K562 (cell line): ENCODE measurements around the gene HOXB7. TPM values are rescaled to one million over a fixed set of nuclear protein-coding genes. Genes with fewer than 3 reads are reported as not detected.

Experiments used
- ARID1B ChIP-seq: fragments of 450-650 bp; IDR thresholded peaks from 2 replicates; pipeline ENCODE4 v1.6.1; 2016; ENCODE audit warnings: antibody characterized with exemption, mild to moderate bottlenecking, inconsistent platforms
- ARNT ChIP-seq, 2 experiments: fragments of 450-650 bp; IDR thresholded peaks; 2 replicates each; pipeline ENCODE4 v1.6.1; 2016; ENCODE audit warnings: mild to moderate bottlenecking in 1 of 2
- ATF4 ChIP-seq: fragments of 450-650 bp; formaldehyde crosslinking; IDR thresholded peaks from 2 replicates; pipeline ENCODE4 v1.4.0; 2022; ENCODE audit warnings: mild to moderate bottlenecking, moderate library complexity
- CBFA2T2 ChIP-seq: fragments of 450-650 bp; conservative IDR thresholded peaks from 2 replicates; pipeline ENCODE4 v1.6.1; 2017; ENCODE audit warnings: mild to moderate bottlenecking
- CC2D1A ChIP-seq: fragments of 450-650 bp; IDR thresholded peaks from 2 replicates; pipeline ENCODE4 v1.6.1; 2017; ENCODE audit warnings: mild to moderate bottlenecking
- CCNT2 ChIP-seq: IDR thresholded peaks from 2 replicates; pipeline ENCODE4 v1.6.1; 2011; ENCODE audit warnings: borderline replicate concordance, low read depth, mild to moderate bottlenecking, moderate library complexity, mixed read lengths, low read length; ENCODE audit not compliant: insufficient read length; ENCODE audit errors: extremely low read depth
- CREB5 ChIP-seq: fragments of 250-450 bp; sonication (Bioruptor Pico); IDR thresholded peaks from 2 replicates; pipeline ENCODE4 v1.5.0; 2020; ENCODE audit warnings: mild to moderate bottlenecking
- HDAC3 ChIP-seq: fragments of 450-650 bp; IDR thresholded peaks from 2 replicates; pipeline ENCODE4 v1.6.1; 2018; ENCODE audit warnings: borderline replicate concordance, mild to moderate bottlenecking, moderate library complexity; ENCODE audit not compliant: partially characterized antibody
- JUND ChIP-seq, 2 experiments: IDR thresholded peaks; 2 replicates in 1 of 2; 3 replicates in 1 of 2; pipeline ENCODE4 v1.6.1; 2011; ENCODE audit warnings: borderline replicate concordance in 2 of 2, low read depth in 2 of 2, low read length in 2 of 2, improper control_type of control experiment in 1 of 2, missing biosample characterization in 1 of 2, missing genetic modification characterization in 1 of 2, missing genetic modification reagents in 1 of 2
- MEF2D ChIP-seq: conservative IDR thresholded peaks from 2 replicates; pipeline ENCODE4 v1.6.1; 2016; ENCODE audit warnings: low read depth, missing genetic modification characterization, missing compliant biosample characterization
- MTA2 ChIP-seq: fragments of 450-650 bp; IDR thresholded peaks from 2 replicates; pipeline ENCODE4 v1.6.1; 2016; ENCODE audit warnings: low read depth
- MTF1 ChIP-seq: fragments of 250-450 bp; sonication (Bioruptor Pico); IDR thresholded peaks from 2 replicates; pipeline ENCODE4 v1.9.0; 2021; ENCODE audit warnings: moderate library complexity, mild to moderate bottlenecking, inconsistent platforms, borderline replicate concordance
- PHTF2 ChIP-seq: fragments of 250-450 bp; sonication (Bioruptor Pico); IDR thresholded peaks from 2 replicates; pipeline ENCODE4 v1.5.0; 2021; ENCODE audit warnings: mild to moderate bottlenecking
- RBM15 ChIP-seq: fragments of 200-400 bp; formaldehyde crosslinking; IDR thresholded peaks from 2 replicates; pipeline ENCODE4 v1.6.1; 2018; ENCODE audit warnings: mild to moderate bottlenecking, low read length, moderate library complexity; ENCODE audit not compliant: insufficient read depth
- RNF2 ChIP-seq: sonication (generic); IDR thresholded peaks from 2 replicates; pipeline ENCODE4 v1.6.1; 2016
- SMARCE1 ChIP-seq: fragments of 450-650 bp; IDR thresholded peaks from 2 replicates; pipeline ENCODE4 v1.7.1; 2016; ENCODE audit warnings: mild to moderate bottlenecking
- SRSF1 ChIP-seq: fragments of 200-400 bp; formaldehyde crosslinking; IDR thresholded peaks from 2 replicates; pipeline ENCODE4 v1.6.1; 2017; ENCODE audit warnings: mild to moderate bottlenecking, low read depth, low read length, moderate library complexity
- TEAD1 ChIP-seq, 2 experiments: fragments of 450-650 bp in 1 of 2; sonication (generic) in 1 of 2; formaldehyde crosslinking; IDR thresholded peaks; 2 replicates each; pipeline versions ENCODE4 v1.4.0 to v1.8.0; 2020 to 2022; ENCODE audit warnings: mild to moderate bottlenecking in 2 of 2, missing genetic modification reagents in 1 of 2
- ZC3H11A ChIP-seq: IDR thresholded peaks from 2 replicates; pipeline ENCODE4 v1.6.1; 2012; ENCODE audit warnings: low read depth, low read length, improper control_type of control experiment
- ZC3H4 ChIP-seq: sonication (generic); formaldehyde crosslinking; IDR thresholded peaks from 2 replicates; pipeline ENCODE4 v1.9.0; 2021; ENCODE audit warnings: missing genetic modification reagents, borderline replicate concordance
- ZFX ChIP-seq: sonication (generic); formaldehyde crosslinking; IDR thresholded peaks from 2 replicates; pipeline ENCODE4 v1.8.0; 2022; ENCODE audit warnings: mild to moderate bottlenecking, missing genetic modification reagents, moderate library complexity
- ZNF121 ChIP-seq: sonication (generic); formaldehyde crosslinking; conservative IDR thresholded peaks from 2 replicates; pipeline ENCODE4 v1.8.0; 2022; ENCODE audit warnings: missing genetic modification reagents
- ZNF586 ChIP-seq: fragments of 450-650 bp; formaldehyde crosslinking; conservative IDR thresholded peaks from 2 replicates; pipeline ENCODE4 v1.4.0; 2020; ENCODE audit warnings: mild to moderate bottlenecking, moderate library complexity
- ZNF589 ChIP-seq: fragments of 200-800 bp; sonication (Bioruptor generic); IDR thresholded peaks from 2 replicates; pipeline ENCODE4 v1.6.1; 2016; ENCODE audit warnings: low read depth, missing genetic modification characterization, missing compliant biosample characterization
- polyA plus RNA-seq, 8 experiments: library from polyadenylated mRNA; depleted of rRNA in 4 of 8; stranded (reverse) in 5 of 8; unstranded in 3 of 8; fragments of >200 nt; fragmentation: Nextera tagmentation in 2 of 8; fragmentation: Illumina TruSeq in 1 of 8; extraction: Ambion mirVana in 2 of 8; extraction: Trizol in 1 of 8; gene quantifications; 2 replicates each; pipeline versions ENCODE4 v1.2.1 to v1.2.3, GENCODE V29; 2011 to 2014; ENCODE audit warnings: inconsistent platforms in 1 of 8, missing spikeins in 1 of 8
- total RNA-seq, 7 experiments: library from RNA; depleted of rRNA in 6 of 7; stranded (reverse); fragments of >200 nt in 6 of 7; fragmentation: Illumina TruSeq in 2 of 7; extraction: Trizol in 2 of 7; gene quantifications; 2 replicates each; pipeline versions ENCODE4 v1.2.1 to v1.2.3, GENCODE V29; 2011 to 2021; ENCODE audit warnings: low replicate concordance in 1 of 7
- TF ChIP-seq, protein P1 (sequence below): fragments of 250-450 bp; sonication (Bioruptor Pico); IDR thresholded peaks from 2 replicates; pipeline ENCODE4 v1.4.0; 2020; ENCODE audit warnings: mild to moderate bottlenecking, moderate library complexity

The HOXB7 gene
- total and polyA plus RNA-seq, 9 of the 15 experiments (the other 6 are each of a cell fraction or from before 2014, with no cell fraction given), result 5.5 to 16.7 (median 8.3) TPM

DNA sequence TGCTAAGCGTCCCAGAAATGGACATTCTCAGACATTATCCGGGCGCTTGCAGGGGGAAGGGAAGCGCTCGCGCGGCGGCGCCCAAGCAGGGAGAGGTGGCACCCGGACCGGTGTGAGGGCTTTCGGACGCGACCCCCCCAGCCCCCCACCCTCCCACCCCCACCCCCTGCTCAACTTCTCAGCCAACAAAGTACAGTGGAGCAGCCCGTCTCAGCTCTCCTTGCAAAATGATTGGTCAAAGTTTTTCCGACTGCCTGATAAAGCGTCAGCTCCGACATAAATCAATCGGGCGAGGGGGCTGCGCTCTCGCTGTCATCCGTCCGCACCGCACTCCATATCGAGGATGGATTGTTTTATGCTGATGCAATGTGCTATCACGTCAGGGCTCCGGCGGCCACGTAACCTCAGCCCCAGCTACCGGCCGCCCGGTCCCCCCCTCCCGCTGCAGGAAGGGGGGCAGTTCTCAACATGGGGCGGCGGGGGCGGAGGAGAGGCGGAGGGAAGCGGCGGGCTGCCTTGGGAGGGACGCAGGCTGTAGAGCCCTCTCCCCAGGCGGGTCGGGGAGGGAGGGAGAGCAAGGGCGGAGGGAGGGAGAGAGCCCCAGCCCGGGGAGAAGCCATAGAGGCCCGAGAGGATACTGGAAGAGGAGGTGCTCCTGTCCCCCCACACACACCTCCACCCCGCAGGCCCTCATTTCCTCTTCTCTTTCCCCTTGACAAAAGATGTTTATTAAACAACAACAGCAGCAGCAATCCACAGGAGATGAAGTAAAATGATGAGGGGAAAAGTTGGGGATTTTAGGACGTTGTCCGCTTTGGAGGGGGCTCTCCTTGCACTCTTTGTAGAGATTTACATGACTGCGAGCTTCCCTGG lies 15.7 kb upstream of the HOXB7 start, which contains the start of gene HOXB9 (continued):
- TF ChIP-seq CREB5 (CRISPR knock-in tag) (no peak), CBFA2T2 (0 out of 2 replicates have a peak, but pooled peaks have one; percentile 30), ZFX (CRISPR knock-in tag) (peak; percentile 58), ARNT (IDR thresholded peaks at IDR 0.05) (peak in 1 of 2 experiments; percentile 79; a peak in 2 of 4 replicates), RBM15 (no peak), TEAD1 (CRISPR knock-in tag; IDR thresholded peaks at IDR 0.05) (peak; percentile 48 to 63; a peak in 2 of 4 replicates), ATF4 (CRISPR knock-in tag) (peak; percentile 98), ZNF586 (CRISPR knock-in tag) (no peak), SRSF1 (no peak), RNF2 (peak; percentile 97), SMARCE1 (peak; percentile 71), JUND (IDR thresholded peaks at IDR 0.05; ENCODE audit: borderline replicate concordance, low read depth, low read length) (peak; percentile 96), JUND (tag; IDR thresholded peaks at IDR 0.05; ENCODE audit: borderline replicate concordance, low read depth, low read length) (peak; percentile 89; the same call in 1 of the 3 replicates), CC2D1A (peak; percentile 72; the same call in 1 of the 2 replicates), CCNT2 (peak; percentile 95), ZC3H11A (no peak), MTF1 (CRISPR knock-in tag) (no peak), MTA2 (peak; percentile 33; the same call in 1 of the 2 replicates), ARID1B (peak; percentile 86), PHTF2 (CRISPR knock-in tag) (no peak), HDAC3 (peak; percentile 84), ZNF121 (CRISPR knock-in tag) (no peak), MEF2D (tag) (0 out of 2 replicates have a peak, but pooled peaks have one; percentile 33), ZNF589 (CRISPR knock-in tag) (peak; percentile 71; the same call in 1 of the 2 replicates), ZC3H4 (CRISPR knock-in tag) (no peak)
- TF ChIP-seq, protein P1, sequence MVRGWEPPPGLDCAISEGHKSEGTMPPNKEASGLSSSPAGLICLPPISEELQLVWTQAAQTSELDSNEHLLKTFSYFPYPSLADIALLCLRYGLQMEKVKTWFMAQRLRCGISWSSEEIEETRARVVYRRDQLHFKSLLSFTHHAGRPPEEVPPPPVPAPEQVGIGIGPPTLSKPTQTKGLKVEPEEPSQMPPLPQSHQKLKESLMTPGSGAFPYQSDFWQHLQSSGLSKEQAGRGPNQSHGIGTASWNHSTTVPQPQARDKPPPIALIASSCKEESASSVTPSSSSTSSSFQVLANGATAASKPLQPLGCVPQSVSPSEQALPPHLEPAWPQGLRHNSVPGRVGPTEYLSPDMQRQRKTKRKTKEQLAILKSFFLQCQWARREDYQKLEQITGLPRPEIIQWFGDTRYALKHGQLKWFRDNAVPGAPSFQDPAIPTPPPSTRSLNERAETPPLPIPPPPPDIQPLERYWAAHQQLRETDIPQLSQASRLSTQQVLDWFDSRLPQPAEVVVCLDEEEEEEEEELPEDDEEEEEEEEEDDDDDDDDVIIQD (CRISPR knock-in tag), result no peak
